GM12891 (cell line): Measurements from ENCODE around the gene FBL.

Experiments used
- PAX5 ChIP-seq: IDR thresholded peaks from 2 replicates; pipeline ENCODE4 v1.6.1; 2011; ENCODE audit warnings: low read length, moderate library complexity, mild to moderate bottlenecking; ENCODE audit not compliant: insufficient read depth, severe bottlenecking
- POLR2A ChIP-seq: IDR thresholded peaks from 2 replicates; pipeline ENCODE4 v1.6.1; 2011; ENCODE audit warnings: low read depth, low read length, control low read depth
- POLR2AphosphoS5 ChIP-seq: IDR thresholded peaks from 2 replicates; pipeline ENCODE4 v1.6.1; 2011; ENCODE audit warnings: low read depth, low read length, control low read depth
- SPI1 ChIP-seq: IDR thresholded peaks from 2 replicates; pipeline ENCODE4 v1.6.1; 2011; ENCODE audit warnings: low read depth, low read length, control low read depth
- TAF1 ChIP-seq: IDR thresholded peaks from 2 replicates; pipeline ENCODE4 v1.6.1; 2011; ENCODE audit warnings: low read depth, low read length, control low read depth

DNA sequence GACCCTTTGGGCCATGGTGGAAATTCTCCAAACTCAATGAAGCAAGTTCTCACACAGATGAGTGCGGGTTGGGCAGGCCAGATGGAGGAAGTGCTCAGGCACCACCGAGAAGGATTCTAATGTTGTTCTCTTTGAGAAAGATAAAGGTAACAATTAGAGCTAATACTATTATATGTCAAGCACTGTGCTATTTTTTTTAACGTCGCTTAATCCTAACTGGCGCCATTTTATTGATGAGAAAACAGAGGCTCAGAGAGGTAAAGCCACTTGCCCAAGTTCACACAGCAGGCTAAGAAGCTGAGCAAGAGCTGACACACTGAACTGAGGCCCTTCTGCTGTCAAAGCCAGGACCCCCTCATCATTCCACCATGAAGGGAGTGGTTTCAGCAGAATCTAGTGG lies 1.0 kb downstream of the FBL start:
- TF ChIP-seq POLR2A (no peak), TAF1 (no peak), POLR2AphosphoS5 (no peak), SPI1 (peak; percentile 28; the same call in 1 of the 2 replicates), PAX5 (no peak)
